Left renal pelvis (tissue), 4 donors: ENCODE results near the gene TTI1. TPM values are rescaled to one million over a fixed set of nuclear protein-coding genes. Genes with fewer than 3 reads are reported as not detected.
"Not testable (repeated sequence)": the region's sequence is repeated elsewhere in the genome, so short reads cannot be mapped to it uniquely, and the experiment has no call there.

ENCODE experiments used
- DNase-seq, 4 donors: peaks; one replicate each; pipeline ENCODE4 v3.0.0-alpha.2; 2013; ENCODE audit warnings: low read depth in 4 of 4, low spot score in 3 of 4
- polyA plus RNA-seq, 4 donors: library from polyadenylated mRNA; unstranded; fragments of 120-200 nt; gene quantifications; one replicate each; pipeline ENCODE4 v1.2.1, GENCODE V29; 2013; ENCODE audit not compliant: insufficient read length in 4 of 4

The TTI1 gene
- polyA plus RNA-seq, 4 donors, result 23.1 to 31.0 (median 27.0) TPM

DNA sequence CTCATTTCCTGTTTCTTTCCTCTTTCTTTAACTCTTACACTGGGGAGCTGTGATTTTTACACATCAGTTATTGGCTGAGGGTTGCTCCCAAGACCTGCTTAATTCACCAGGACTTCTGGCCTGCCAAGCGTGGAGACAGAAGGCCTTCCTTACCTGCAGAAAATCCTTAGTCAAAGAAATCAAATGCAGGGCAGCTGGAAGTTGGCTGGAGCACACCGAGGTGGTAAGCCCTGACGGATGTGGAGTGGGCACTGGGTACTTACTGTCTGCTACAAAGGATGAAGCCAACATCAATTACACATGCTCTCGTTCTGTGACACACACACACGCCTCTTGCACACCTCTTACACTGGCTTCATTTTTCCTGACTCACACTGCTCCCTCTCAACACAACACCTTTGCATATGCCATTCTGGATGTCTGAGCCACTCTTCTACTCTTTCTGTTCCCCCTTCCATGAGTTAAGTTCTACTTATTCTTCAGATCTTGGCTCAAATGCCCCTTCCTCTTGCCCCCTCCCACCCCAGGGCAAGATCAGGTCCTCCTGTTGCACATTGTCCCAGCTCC, 61.6 kb downstream of the TTI1 start:
- DNase-seq, result no peak

GRCh38 chr20:37970856-37971245, 62.4 kb downstream of the TTI1 start:
- no peak for DNase-seq

DNA sequence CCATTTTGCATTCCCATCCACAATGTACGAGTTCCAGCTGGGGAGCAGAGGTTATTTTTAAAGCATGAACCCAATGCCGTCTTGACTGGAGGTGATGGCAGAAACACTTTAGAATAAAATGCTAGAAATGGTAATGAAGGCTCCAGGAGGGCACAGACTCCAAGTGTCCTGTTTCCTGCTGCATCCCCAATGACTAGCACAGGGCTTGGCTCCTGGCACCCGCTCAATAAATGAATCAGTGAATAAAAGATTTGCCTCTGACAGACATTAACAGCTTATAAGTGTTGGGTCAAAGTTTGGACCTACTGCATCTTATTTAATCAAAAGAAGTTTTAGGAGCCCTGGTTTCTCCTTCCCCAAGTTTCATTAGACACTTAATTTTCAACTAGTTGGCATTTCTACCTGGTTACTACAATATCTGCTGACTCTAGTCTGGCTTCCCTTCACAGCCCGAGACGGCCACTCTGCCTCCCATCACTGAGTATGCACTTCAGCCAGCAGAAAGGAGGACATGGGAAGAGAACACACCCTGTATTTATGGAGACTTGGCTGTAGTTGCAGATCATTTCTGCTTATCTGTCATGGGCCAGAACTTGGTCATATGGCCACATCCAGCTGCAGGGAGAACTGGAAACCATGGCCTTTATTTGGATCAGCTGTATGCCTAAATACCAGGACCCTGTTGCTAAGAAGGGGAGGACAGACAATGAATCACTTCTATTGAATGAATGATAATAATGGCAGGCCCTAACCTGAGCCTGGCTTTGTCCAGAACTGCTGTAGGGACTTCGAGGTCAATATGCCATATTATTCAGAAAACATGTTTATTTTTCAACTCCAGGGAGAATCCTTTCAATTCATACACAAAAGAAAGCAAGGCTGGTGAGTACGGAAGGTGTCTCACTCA, 63.1 kb downstream of the TTI1 start:
- DNase-seq, result no peak

- no peak for DNase-seq
Observed at GRCh38 chr20:37968841-37969401, 64.3 kb downstream of the TTI1 start.

- DNase-seq, result not testable (repeated sequence)
Observed at GRCh38 chr20:37963483-37963882, 69.8 kb downstream of the TTI1 start.

DNA sequence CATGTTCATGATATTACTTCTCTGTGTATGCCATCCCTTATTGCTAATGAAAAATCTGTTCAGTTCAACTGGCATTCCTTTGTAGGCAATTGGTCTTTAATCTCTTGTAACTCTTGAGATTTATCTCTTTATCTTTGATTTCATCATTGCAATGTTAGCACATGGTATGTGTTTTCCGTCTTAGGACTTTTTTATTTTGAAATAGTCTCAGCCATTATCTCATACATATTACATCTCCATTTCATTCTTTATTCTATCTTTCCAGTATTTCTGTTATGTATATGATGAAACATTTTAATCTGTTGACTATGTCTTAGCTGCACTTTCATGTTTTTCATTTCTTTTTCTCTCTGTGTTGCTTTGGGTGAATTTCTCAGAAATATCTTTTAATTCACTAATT, 72.2 kb downstream of the TTI1 start:
- DNase-seq, result no peak

DNA sequence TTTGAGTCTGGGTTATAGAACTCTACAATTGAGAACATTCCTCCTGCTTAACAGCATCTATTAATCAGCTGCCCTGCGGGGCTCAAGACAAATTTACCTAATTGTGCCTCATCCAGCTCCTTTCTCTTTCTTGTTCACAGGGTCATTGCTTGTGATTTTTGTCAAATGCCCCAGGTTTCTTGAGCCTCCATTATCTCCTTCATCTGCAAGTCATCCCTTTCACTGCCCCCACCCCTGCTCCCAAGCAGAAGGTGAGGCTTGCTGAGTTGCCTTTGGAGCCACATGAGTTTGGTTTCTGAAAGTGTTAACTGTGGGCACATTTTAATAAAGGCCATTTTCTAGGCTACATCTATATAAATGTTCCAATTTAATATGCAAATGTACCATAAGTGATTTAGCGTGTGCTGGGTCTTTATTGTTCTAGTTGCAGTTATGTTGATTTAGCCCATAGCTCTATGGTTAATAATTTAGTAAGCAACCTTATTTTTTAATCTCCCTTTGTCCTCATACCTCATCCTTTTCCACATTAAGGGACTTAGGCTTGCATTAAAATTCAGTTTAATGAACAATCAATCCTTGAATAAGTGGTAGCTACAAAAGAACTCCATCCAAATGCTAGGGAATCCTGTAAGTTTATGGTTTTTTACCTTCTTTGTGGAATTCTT, 74.3 kb downstream of the TTI1 start:
- no peak for DNase-seq

DNA sequence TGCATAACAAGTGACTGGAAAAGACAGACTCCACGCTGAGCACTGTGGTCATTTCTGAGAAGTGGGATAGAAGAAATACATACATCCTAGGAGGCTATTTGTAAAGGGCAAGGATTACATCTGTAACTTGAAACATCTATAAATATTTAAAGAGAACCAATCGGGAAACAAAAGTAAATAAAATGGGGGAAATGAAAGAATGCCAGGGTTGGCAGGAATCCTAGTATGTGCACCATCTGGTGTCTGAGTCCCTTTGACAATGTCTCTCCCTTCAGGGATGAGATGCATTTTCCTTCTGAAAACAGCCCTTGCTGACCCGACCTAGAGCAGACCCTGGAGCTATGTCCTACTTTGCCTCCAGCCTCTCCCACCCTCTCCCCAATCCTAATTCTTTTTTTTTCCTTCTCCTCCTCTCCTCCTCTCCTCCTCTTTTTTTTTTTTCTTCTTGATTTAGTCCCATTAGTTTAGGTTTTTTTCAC, 77.1 kb downstream of the TTI1 start:
- DNase-seq, result no peak

DNA sequence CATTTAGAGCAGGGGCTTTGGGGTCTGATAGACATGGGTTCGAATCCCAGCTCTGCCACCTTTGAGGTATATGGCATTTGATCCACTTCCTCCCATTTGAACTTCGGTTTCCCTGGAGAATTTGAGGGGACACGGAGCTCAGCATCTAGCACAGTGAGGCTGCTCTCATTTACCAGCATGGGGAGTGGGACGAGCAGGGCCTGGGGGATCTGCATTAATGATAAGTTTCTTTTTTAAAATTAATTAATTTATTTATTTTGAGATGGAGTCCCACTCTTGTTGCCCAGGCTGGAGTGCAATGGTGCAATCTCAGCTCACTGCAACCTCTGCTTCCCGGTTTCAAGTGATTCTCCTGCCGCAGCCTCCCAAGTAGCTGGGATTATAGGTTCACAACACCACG, 77.7 kb downstream of the TTI1 start:
- DNase-seq, result no peak

GRCh38 chr20:37954626-37955025, 78.6 kb downstream of the TTI1 start:
- DNase-seq, result no peak

GRCh38 chr20:37954190-37954589, 79.1 kb downstream of the TTI1 start:
- DNase-seq, result no peak

DNA sequence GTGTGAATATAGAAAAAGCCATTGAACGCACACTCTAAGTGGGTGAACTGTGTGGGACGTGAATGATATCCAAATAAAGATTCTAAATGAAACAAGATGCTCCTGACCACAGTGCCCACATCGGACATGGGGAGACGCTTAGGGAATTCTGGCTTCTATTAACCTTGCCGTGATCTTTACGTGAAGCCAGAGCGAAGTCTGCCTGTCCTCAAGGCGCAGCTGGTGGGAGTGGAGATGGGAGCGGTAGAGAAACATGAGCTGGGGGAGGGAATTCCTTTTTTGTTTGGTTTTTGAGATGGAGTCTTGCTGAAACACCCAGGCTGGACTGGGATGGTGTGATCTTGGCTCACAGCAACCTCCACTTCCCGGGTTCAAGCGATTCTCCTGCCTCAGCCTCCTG, 84.3 kb downstream of the TTI1 start:
- no peak for DNase-seq

DNA sequence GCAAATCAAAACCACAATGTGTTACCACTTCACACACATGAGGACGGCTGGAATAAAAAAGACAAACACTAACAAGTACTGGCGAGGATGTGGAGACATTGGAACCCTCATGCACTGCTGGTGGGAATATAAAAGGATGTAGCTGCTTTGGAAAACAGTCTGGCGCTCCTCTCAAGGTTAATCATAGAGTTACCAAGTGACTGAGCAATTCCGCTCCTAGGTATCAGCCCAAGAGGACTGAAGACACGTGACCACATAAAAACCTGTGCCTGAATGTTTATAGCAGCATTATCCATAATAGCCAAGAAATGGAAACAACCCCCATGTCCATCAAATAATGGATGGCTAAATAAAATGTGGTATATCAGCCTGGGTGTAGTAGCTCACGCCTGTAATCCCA, 85.3 kb downstream of the TTI1 start:
- DNase-seq, result no peak

- no peak for DNase-seq
Observed at GRCh38 chr20:37946946-37947345, 86.3 kb downstream of the TTI1 start.

GRCh38 chr20:37945091-37945547, 88.1 kb downstream of the TTI1 start:
- no peak for DNase-seq

DNA sequence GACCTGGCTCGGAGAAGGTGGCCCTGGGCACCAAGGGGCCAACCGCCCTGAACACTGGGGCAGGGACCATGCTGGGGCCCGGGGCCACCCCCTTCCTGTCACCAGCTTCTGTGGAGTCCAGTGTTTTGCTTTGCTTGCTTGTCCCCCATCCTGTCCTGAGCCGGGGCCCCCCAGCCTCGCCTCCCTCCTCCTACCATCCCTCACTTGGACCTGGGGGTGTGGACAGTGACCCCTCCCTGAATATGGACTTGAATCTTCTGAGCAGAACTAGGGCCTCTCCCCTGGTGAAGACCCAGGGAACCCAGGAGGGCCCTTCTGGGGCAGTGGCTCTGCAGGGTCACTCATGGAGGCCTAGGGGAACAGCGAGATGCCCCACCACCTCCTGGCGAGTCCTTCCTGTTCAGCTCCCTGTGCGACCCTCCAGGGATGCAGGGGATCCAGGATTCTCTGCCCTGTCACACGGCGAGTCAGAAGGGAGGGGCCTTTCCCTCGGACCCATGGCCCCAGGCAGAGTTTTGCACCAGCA, 88.7 kb downstream of the TTI1 start:
- DNase-seq, result no peak

- DNase-seq, result no peak
Observed at GRCh38 chr20:37943501-37944455, 89.5 kb downstream of the TTI1 start.

DNA sequence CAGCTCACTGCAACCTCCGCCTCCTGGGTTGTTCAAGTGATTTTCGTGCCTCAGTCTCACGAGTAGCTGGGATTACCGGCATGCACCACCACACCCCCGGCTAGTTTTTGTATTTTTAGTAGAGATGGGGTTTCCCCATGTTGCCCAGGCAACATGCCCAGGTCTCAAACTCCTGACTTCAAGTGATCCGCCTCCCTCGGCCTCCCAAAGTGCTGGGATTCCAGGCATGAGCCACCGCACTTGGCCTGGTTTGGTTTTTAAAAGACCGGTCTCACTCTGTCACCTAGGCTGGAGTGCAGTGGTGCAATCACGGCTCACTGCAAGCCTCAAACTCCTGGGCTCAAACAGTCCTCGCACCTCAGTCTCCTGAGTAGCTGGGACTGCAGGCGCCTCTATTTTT, 90.2 kb downstream of the TTI1 start:
- DNase-seq, result no peak

DNA sequence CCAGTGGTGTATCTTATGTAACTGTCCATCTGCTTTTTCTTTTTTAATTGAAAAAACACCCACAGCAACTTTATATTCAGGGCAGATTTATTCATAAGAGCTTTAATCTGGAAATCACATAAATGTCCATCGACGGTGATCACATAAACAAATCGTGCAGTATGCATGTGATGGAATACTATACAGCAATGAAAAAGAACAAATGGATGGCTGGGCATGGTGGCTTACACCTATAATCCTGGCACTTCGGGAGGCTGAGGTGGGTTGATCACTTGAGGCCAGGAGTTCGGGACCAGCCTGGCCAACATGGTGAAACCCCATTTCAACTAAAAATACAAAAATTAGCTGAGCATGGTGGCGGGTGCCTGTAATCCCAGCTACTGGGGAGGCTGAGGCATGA, 91.3 kb downstream of the TTI1 start:
- no peak for DNase-seq

- DNase-seq, result no peak
Observed at GRCh38 chr20:37941332-37941731, 91.9 kb downstream of the TTI1 start.
